HCT116 (cell line): ENCODE results near the gene EGFL7. TPM values are rescaled to one million over a fixed set of nuclear protein-coding genes. Genes with fewer than 3 reads are reported as not detected.

Experiments
- ATAC-seq: fragments of 200-7000 bp; cut with Tn5 transposase; 2 replicates; pipeline ENCODE4 v1.9.1; 2020; ENCODE audit warnings: mild to moderate bottlenecking, moderate library complexity
- BruUV-seq: library from RNA; stranded (reverse); fragments of 400-500 nt; replicated peaks from 2 replicates; lab custom pipeline; 2021; lab: Mats Ljungman, UMichigan
- CTCF ChIA-PET: fragments of 300-600 bp; sonication (Branson Sonifier 250); formaldehyde crosslinking; loops from one replicate; lab custom pipeline; 2021; ENCODE audit warnings: antibody characterized with exemption; lab: Charles Lee
- POLR2A ChIA-PET: fragments of 300-600, 350-600 bp; sonication (Branson Sonifier 250); formaldehyde crosslinking; loops from one replicate; lab custom pipeline; 2021; ENCODE audit warnings: antibody characterized with exemption; lab: Charles Lee
- RAD21 ChIA-PET, 2 experiments: fragments of 300-600 bp; sonication (Branson Sonifier 250); formaldehyde crosslinking; loops; one replicate each; lab custom pipeline; 2023; ENCODE audit warnings: low total read pairs in 2 of 2; ENCODE audit not compliant: uncharacterized antibody in 2 of 2, unreplicated experiment in 2 of 2, low non-redundant PET in 1 of 2; lab: Charles Lee
- DNase-seq: peaks from one replicate; pipeline ENCODE4 v3.0.0-alpha.2; 2010; ENCODE audit warnings: low read depth, low spot score
- H2AFZ ChIP-seq: fragments of 200-600 bp; shearing (Covaris generic), sonication (generic); 2 replicates; pipeline ENCODE4 v1.6.1; 2017; ENCODE audit warnings: low read depth, mixed run types, mixed read lengths, antibody characterized with exemption, low read length; ENCODE audit not compliant: poor library complexity, severe bottlenecking
- H3K27ac ChIP-seq: 2 replicates; pipeline ENCODE4 v1.5.1; 2012; ENCODE audit warnings: low read depth, low read length
- H3K27me3 ChIP-seq: fragments of 200-600 bp; sonication (generic); 2 replicates; pipeline ENCODE4 v1.6.1; 2016; ENCODE audit warnings: mixed run types, low read length, mixed read lengths; ENCODE audit not compliant: insufficient read depth
- H3K36me3 ChIP-seq, 2 experiments: fragments of 200-500 bp in 1 of 2; fragments of 200-600 bp in 1 of 2; sonication (Bioruptor generic) in 1 of 2; sonication (generic) in 1 of 2; 2 replicates each; pipeline versions ENCODE4 v1.5.1 to v1.6.1; 2014 to 2016; ENCODE audit warnings: low read length in 2 of 2, inconsistent platforms in 1 of 2, mixed read lengths in 1 of 2, mixed run types in 1 of 2; ENCODE audit not compliant: insufficient read depth in 2 of 2, control insufficient read depth in 1 of 2
- H3K4me1 ChIP-seq, 2 experiments: fragments of 200-600 bp in 1 of 2; sonication (generic) in 1 of 2; 2 replicates each; pipeline versions ENCODE4 v1.5.1 to v1.6.1; 2012 to 2017; ENCODE audit warnings: low read length in 2 of 2, inconsistent platforms in 1 of 2, mild to moderate bottlenecking in 1 of 2, mixed read lengths in 1 of 2, mixed run types in 1 of 2, moderate library complexity in 1 of 2; ENCODE audit not compliant: insufficient read depth in 2 of 2, control insufficient read depth in 1 of 2
- H3K4me2 ChIP-seq: fragments of 200-600 bp; sonication (generic); 2 replicates; pipeline ENCODE4 v1.6.1; 2017; ENCODE audit warnings: mixed run types, low read length, mixed read lengths
- H3K4me3 ChIP-seq, 2 experiments: fragments of 200-600 bp in 1 of 2; sonication (generic) in 1 of 2; replicated peaks in 1 of 2; 2 replicates each; pipeline ENCODE4 v1.5.1; 2011 to 2016; ENCODE audit warnings: low read length in 2 of 2, control low read depth in 1 of 2, low read depth in 1 of 2, mild to moderate bottlenecking in 1 of 2, mixed read lengths in 1 of 2, mixed run types in 1 of 2
- H3K79me2 ChIP-seq: fragments of 200-600 bp; sonication (generic); 2 replicates; pipeline ENCODE4 v1.6.1; 2017; ENCODE audit warnings: mild to moderate bottlenecking, mixed run types, low read length, moderate library complexity, mixed read lengths; ENCODE audit not compliant: insufficient read depth
- H3K9ac ChIP-seq: fragments of 200-600 bp; sonication (generic); 2 replicates; pipeline ENCODE4 v1.6.1; 2016; ENCODE audit warnings: low read length, mixed read lengths
- H3K9me2 ChIP-seq: fragments of 200-600 bp; sonication (generic), shearing (Covaris generic); 2 replicates; pipeline ENCODE4 v1.6.1; 2017; ENCODE audit warnings: mixed run types, mild to moderate bottlenecking, moderate library complexity; ENCODE audit not compliant: insufficient read depth
- H3K9me3 ChIP-seq, 2 experiments: fragments of 200-500 bp in 1 of 2; fragments of 200-600 bp in 1 of 2; sonication (Bioruptor generic) in 1 of 2; sonication (generic) in 1 of 2; 2 replicates each; pipeline ENCODE4 v1.6.1; 2014 to 2017; ENCODE audit warnings: low read length in 2 of 2, mixed read lengths in 2 of 2, inconsistent platforms in 1 of 2, low read depth in 1 of 2, mild to moderate bottlenecking in 1 of 2, mixed run types in 1 of 2, moderate library complexity in 1 of 2; ENCODE audit not compliant: control insufficient read depth in 1 of 2, insufficient read depth in 1 of 2
- H4K20me1 ChIP-seq: fragments of 200-600 bp; sonication (generic), shearing (Covaris generic); 2 replicates; pipeline ENCODE4 v1.6.1; 2017; ENCODE audit warnings: mixed run types, mild to moderate bottlenecking, moderate library complexity; ENCODE audit not compliant: insufficient read depth
- ATF3 ChIP-seq: IDR thresholded peaks from 2 replicates; pipeline ENCODE4 v1.6.1; 2012
- CEBPB ChIP-seq: IDR thresholded peaks from 2 replicates; pipeline ENCODE4 v1.6.1; 2012; ENCODE audit warnings: low read depth
- EGR1 ChIP-seq: IDR thresholded peaks from 2 replicates; pipeline ENCODE4 v1.6.1; 2012; ENCODE audit warnings: low read depth
- EZH2 ChIP-seq: fragments of 200-600 bp; sonication (generic); IDR thresholded peaks from 2 replicates; pipeline ENCODE4 v1.6.1; 2017; ENCODE audit warnings: antibody characterized with exemption, mixed run types
- EZH2phosphoT487 ChIP-seq: fragments of 200-600 bp; IDR thresholded peaks from 2 replicates; pipeline ENCODE4 v1.6.1; 2018; ENCODE audit warnings: antibody characterized with exemption, borderline replicate concordance
- FOSL1 ChIP-seq: IDR thresholded peaks from 2 replicates; pipeline ENCODE4 v1.6.1; 2012; ENCODE audit warnings: low read depth
- JUND ChIP-seq: IDR thresholded peaks from 2 replicates; pipeline ENCODE4 v1.6.1; 2012
- POLR2A ChIP-seq: IDR thresholded peaks from 2 replicates; pipeline ENCODE4 v1.7.0; 2011; ENCODE audit warnings: borderline replicate concordance; ENCODE audit not compliant: insufficient read depth, insufficient read length; ENCODE audit errors: extremely low read depth
- POLR2AphosphoS5 ChIP-seq: IDR thresholded peaks from 2 replicates; pipeline ENCODE4 v1.6.1; 2011; ENCODE audit warnings: mild to moderate bottlenecking, low read depth, low read length, moderate library complexity
- RAD21 ChIP-seq: IDR thresholded peaks from 2 replicates; pipeline ENCODE4 v1.6.1; 2012; ENCODE audit warnings: low read depth, mild to moderate bottlenecking
- SIN3A ChIP-seq: IDR thresholded peaks from 2 replicates; pipeline ENCODE4 v1.6.1; 2012; ENCODE audit warnings: low read depth
- SP1 ChIP-seq: IDR thresholded peaks from 2 replicates; pipeline ENCODE4 v1.6.1; 2012; ENCODE audit warnings: low read depth
- SRF ChIP-seq: IDR thresholded peaks from 2 replicates; pipeline ENCODE4 v1.6.1; 2012; ENCODE audit warnings: low read depth
- ZBTB33 ChIP-seq: IDR thresholded peaks from 2 replicates; pipeline ENCODE4 v1.6.1; 2011; ENCODE audit warnings: mild to moderate bottlenecking, low read length, moderate library complexity; ENCODE audit not compliant: insufficient replicate concordance; ENCODE audit errors: extremely low read depth
- ZFX ChIP-seq: fragments of 450-650 bp; IDR thresholded peaks from 2 replicates; pipeline ENCODE4 v1.6.1; 2017
- intact Hi-C: fragments of 100-400 bp; cut with micrococcal nuclease; formaldehyde crosslinking; loops from 2 replicates; pipeline ENCODE4 v1.10.0; 2022
- total RNA-seq: library from RNA; stranded (reverse); gene quantifications from one replicate; pipeline ENCODE4 v1.2.1, GENCODE V29; 2021; ENCODE audit not compliant: unreplicated experiment

EGFL7 gene
- total RNA-seq, 1 experiment from 2014 or later = 82.0 TPM

GRCh38 chr9:136701668-136702053 is 38.9 kb downstream of the EGFL7 start:
- Histone ChIP-seq H3K27ac (no peak overlapping the region), H3K4me3 (no peak overlapping the region), H3K4me1 (peaks cover 2 to 35% of the 10 kb centered on the region in 2 experiments; a peak in 3 of 4 replicates), H4K20me1 (no peaks in the 10 kb centered on the region), H3K27me3 (no peaks in the 10 kb centered on the region), H3K9me3 (no peaks in the 10 kb centered on the region), H3K79me2 (no peaks in the 10 kb centered on the region), H3K4me2 (no peak overlapping the region), H3K9ac (no peak overlapping the region), H3K36me3 (no peaks in the 10 kb centered on the region), H3K9me2 (no peaks in the 10 kb centered on the region), H2AFZ (no peak overlapping the region)
- ATAC-seq = no peak
- ChIA-PET POLR2A (no interaction called here), RAD21 (no interaction called here), CTCF (interaction anchor here (1.4 kb wide), 1 partner anchor 27 kb away, joined by 3 read pairs; no protein-coding TSS in a partner anchor)
- no peak for TF ChIP-seq JUND
- no peak for TF ChIP-seq ATF3
- TF ChIP-seq EZH2 = no peak
- TF ChIP-seq FOSL1 = no peak
- no peak for TF ChIP-seq ZFX
- TF ChIP-seq SIN3A = no peak
- TF ChIP-seq SP1 = no peak
- TF ChIP-seq POLR2AphosphoS5 = no peak
- TF ChIP-seq CEBPB = no peak
- TF ChIP-seq POLR2A = no peak
- TF ChIP-seq EGR1 = no peak
- TF ChIP-seq SRF = no peak
- no peak for TF ChIP-seq ZBTB33
- no peak for TF ChIP-seq RAD21
- no peak for TF ChIP-seq EZH2phosphoT487
- DNase-seq = no peak
- intact Hi-C loops = no loop called here
- BruUV-seq = no TSS peak
